Activated T-cell treated with anti-CD3 and anti-CD28 coated beads, Interleukin-2, amount 50 U/mL, for 24 hours (primary cell): ENCODE results near the gene C10orf90.

Experiments
- DNase-seq: peaks from one replicate; pipeline ENCODE4 v3.0.0-alpha.2; 2020
- H3K27ac Mint-ChIP-seq: 2 replicates; pipeline ENCODE4 v1.8.0; 2020; ENCODE audit warnings: mild to moderate bottlenecking, mixed read lengths
- H3K27me3 Mint-ChIP-seq: 2 replicates; pipeline ENCODE4 v1.8.0; 2020; ENCODE audit warnings: mixed read lengths
- H3K36me3 Mint-ChIP-seq: 2 replicates; pipeline ENCODE4 v1.8.0; 2020; ENCODE audit warnings: low read depth, mixed read lengths
- H3K4me1 Mint-ChIP-seq: 2 replicates; pipeline ENCODE4 v1.8.0; 2020; ENCODE audit warnings: low read depth, mixed read lengths
- H3K4me3 Mint-ChIP-seq: 2 replicates; pipeline ENCODE4 v1.8.0; 2020; ENCODE audit warnings: mild to moderate bottlenecking, moderate library complexity, mixed read lengths
- H3K9me3 Mint-ChIP-seq: 2 replicates; pipeline ENCODE4 v1.8.0; 2020; ENCODE audit warnings: mixed read lengths

Gene C10orf90, protein sequence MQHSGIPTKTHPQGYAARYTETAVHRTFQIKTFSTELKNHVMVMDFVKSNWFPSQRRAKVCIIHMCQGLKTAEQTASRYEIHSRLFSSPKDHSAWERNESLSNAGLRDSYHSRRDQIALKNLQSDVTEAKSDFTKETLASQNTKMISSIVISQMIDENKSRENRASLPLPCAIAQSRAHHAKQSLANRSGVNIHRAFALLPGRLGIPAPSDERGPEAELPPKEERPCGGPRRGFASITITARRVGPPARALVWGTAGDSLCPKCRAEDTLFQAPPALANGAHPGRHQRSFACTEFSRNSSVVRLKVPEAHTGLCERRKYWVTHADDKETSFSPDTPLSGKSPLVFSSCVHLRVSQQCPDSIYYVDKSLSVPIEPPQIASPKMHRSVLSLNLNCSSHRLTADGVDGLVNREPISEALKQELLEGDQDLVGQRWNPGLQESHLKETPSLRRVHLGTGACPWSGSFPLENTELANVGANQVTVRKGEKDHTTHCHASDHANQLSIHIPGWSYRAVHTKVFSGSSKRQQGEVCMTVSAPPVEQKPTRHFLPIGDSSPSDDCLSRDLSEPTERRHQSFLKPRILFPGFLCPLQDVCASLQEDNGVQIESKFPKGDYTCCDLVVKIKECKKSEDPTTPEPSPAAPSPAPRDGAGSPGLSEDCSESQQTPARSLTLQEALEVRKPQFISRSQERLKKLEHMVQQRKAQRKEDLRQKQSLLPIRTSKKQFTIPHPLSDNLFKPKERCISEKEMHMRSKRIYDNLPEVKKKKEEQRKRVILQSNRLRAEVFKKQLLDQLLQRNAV

DNA sequence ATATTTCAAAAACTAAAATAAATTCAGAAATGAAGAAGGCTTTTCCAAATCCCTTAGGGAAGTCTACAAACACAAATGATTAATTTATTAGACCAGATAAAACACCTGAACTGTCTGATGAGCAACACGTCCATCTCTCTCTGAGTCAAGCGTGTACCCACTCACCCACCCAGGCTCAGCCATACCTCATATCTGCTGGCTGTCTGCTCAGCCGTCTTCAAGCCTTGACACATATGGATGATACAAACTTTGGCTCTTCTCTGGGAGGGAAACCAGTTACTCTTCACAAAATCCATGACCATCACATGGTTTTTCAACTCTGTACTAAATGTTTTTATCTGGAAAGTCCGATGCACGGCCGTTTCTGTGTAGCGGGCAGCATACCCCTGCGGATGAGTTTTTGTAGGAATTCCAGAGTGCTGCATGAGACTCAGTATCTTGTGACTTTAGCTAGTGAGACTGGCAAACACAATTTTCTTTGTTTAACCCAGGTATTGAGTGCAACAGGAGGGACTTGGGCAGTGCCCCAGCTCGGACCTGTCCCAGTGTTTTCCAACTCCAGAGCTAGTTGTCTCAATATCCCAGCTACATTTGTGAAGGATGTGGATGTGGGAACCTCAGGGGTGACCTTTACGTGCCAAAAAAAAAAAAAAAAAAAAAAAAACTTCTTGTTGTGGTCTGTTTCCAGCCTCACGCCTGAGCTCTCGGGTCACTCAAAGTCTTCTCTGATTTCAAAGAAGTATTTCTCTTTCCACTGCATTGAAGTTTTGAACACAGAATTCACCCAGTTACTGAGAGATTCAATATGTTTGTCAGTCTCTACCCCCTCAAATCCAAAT is at the start of gene C10orf90:
TSS of gene C10orf90 (minus strand) at position 638 of the 839 bp plus-strand sequence. CDS start at position 425, 213 bp downstream.
- Mint-ChIP-seq H3K4me1 (no peaks in the 10 kb centered on the region), H3K36me3 (no peaks in the 10 kb centered on the region), H3K9me3 (no peaks in the 10 kb centered on the region), H3K4me3 (no peak within 1 kb of the TSS), H3K27me3 (no peaks in the 10 kb centered on the region), H3K27ac (no peak within 1 kb of the TSS)
- DNase-seq = no peak

DNA sequence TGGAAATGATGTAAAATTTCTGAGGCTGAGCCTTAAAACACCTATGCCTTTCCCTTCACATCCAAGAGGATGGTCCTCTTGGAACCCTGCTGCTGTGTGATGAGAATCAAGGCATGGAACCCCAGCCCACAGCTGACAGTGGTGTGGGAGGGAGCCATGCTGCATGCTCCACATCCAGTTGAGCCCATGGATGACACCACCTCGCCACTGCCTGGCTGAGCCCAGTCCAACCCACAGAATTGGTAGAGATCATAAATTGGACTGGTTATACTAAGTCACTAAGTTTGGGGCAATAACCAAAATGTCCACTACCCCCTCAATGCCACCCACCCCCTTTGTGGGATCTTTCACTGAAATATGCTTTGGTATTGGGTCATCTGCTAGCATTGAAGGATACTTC is 45.9 kb upstream of the C10orf90 start:
- Mint-ChIP-seq H3K27me3 (no peaks in the 10 kb centered on the region), H3K4me1 (no peaks in the 10 kb centered on the region), H3K27ac (no peak overlapping the region), H3K4me3 (no peak overlapping the region), H3K36me3 (no peaks in the 10 kb centered on the region), H3K9me3 (no peaks in the 10 kb centered on the region)
- no peak for DNase-seq

DNA sequence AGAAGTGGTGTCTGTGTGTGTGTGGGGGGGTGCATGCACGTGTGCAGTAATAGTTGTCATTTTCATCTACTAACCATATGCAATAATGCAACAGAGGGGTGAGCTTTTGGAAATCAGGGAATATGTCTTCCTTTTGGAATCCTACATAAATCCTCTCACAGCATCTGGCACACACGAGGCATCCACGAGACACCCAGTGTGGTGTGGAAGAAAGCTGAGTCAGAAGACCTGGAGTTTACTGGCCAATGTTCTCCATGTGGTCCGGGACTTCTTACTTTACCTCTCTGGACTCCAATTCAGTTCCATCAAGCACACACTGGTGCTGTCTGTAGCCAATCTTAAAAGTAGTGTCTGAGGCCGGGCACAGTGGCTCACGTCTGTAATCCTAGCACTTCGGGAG is 43.1 kb upstream of the C10orf90 start:
- DNase-seq = no peak

DNA sequence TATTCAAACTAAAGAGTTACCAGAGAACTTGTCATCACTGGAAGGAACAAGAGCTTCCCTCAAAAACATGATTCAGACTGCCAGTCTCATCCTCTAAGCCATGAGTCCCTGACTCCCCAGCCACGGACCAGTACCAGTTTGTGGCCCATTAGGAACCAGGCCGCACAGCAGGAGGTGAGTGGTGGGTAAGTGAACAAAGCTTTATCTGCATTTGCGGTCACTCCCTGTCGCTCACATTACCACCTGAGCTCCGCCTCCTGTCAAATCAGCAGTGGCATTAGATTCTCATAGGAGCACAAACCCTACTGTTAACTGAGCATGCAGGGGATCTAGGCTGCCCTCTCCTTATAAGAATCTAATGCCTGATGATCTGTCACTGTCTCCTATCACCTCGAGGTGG is 42.2 kb upstream of the C10orf90 start:
- no peaks in the 10 kb centered on the region for H3K4me1 Mint-ChIP-seq
- peaks cover 3% of the 10 kb centered on the region for H3K27me3 Mint-ChIP-seq
- H3K36me3 Mint-ChIP-seq = no peaks in the 10 kb centered on the region
- H3K4me3 Mint-ChIP-seq = no peak overlapping the region
- H3K27ac Mint-ChIP-seq = no peak overlapping the region
- no peaks in the 10 kb centered on the region for H3K9me3 Mint-ChIP-seq
- no peak for DNase-seq

More for the DNA sequence above, 43.1 kb upstream of the C10orf90 start:
- no peaks in the 10 kb centered on the region for H3K36me3 Mint-ChIP-seq
- H3K27me3 Mint-ChIP-seq = peaks cover 3% of the 10 kb centered on the region
- H3K27ac Mint-ChIP-seq = no peak overlapping the region
- no peaks in the 10 kb centered on the region for H3K4me1 Mint-ChIP-seq
- H3K4me3 Mint-ChIP-seq = no peak overlapping the region
- H3K9me3 Mint-ChIP-seq = no peaks in the 10 kb centered on the region

DNA sequence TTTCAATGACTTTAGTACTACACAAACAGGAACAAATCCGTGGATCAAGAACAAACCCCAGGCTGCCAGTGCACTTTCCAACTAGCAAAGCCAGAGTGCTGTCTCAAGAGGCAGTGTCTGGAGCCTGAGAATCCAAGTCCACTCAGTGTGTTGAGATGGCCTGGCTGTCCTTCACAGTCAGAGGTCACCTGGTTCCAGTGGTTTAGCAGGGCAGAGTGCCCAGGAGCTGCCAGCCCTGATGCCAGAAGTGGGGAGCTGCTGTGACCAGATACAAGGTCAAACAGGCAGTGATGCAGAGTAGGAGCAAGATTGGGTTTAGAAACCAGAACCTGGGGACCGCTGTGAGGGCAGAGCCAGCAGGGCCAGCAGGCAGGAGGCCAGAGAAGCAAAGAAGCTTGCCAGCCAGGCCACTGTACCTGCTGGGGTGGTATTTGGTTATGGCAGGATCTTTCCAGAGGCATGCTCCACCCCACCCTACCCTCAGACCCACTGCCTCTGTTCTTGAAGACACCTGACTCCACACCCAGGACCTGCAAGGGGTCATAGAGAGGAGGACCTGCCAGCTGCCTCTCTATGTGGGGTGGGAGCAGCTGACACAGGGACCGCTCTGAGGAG is 35.6 kb upstream of the C10orf90 start:
- Mint-ChIP-seq H3K27me3 (peaks cover 3% of the 10 kb centered on the region), H3K4me1 (no peaks in the 10 kb centered on the region), H3K9me3 (no peaks in the 10 kb centered on the region), H3K4me3 (no peak overlapping the region), H3K36me3 (no peaks in the 10 kb centered on the region), H3K27ac (no peak overlapping the region)
- no peak for DNase-seq

DNA sequence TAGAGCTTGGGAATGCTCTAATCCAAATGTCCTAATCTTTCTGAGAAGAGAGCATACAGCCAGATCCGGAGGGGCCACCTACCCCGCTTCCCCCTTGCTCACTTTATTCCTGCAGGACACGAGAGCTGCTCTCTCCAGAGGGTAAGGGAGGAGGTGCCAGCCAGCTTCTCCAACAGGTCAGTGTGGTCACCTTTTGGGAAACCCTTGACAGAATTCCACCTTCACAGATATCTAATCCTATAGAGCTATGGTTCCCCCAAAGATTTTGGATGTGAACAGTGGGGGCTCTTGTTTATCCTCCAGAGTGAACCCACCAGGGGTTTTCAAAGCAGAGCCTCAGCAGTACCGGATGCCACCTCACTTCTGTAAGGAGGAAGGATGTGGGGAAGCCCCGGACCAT is 34.6 kb upstream of the C10orf90 start:
- no peak for DNase-seq
- Mint-ChIP-seq H3K4me1 (no peaks in the 10 kb centered on the region), H3K9me3 (no peaks in the 10 kb centered on the region), H3K27ac (no peak overlapping the region), H3K36me3 (no peaks in the 10 kb centered on the region), H3K4me3 (no peak overlapping the region), H3K27me3 (peaks cover under 1% of the 10 kb centered on the region)

DNA sequence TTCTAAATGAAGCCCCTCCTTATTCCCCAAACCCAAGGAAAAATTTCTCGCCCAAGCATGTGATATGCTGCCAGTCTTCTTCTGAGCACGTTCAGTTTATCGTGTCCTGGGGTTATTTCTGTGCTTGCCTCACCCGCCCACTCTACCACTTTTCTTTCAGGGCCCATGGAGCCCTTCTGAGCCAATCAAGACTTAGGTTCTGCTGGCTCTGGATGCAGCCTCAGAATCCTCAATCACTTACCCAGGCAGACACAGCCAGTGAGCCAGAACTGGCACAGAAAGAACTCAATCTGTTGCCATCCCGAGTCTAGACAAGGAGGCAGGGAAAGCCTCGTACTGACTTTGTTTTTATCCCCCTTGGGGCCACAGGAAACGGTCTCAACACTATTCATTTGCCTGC is 34.2 kb upstream of the C10orf90 start:
- Mint-ChIP-seq H3K4me1 (no peaks in the 10 kb centered on the region), H3K27me3 (no peaks in the 10 kb centered on the region), H3K9me3 (no peaks in the 10 kb centered on the region), H3K36me3 (no peaks in the 10 kb centered on the region), H3K27ac (no peak overlapping the region), H3K4me3 (no peak overlapping the region)
- DNase-seq = no peak

DNA sequence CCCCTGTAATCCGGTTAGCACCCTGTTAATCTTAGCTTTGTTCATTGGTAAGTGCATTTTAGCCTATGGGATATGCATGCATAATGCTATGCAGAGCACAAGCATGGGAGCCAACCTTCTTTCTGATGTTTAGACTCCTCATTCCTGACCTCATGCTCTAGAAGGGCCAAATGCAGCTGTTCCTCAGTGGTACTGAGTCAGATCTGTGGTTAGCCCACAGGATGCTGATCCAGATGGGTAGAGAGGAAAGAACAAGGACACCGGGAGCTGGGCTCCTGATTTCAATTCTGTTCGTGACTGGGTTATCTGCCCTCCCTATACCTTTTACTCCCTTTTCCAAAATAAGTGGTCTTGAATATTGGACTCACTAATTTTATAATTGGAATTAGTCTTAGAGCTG is 31.7 kb upstream of the C10orf90 start:
- no peak overlapping the region for H3K4me3 Mint-ChIP-seq
- H3K27ac Mint-ChIP-seq = no peak overlapping the region
- H3K4me1 Mint-ChIP-seq = no peaks in the 10 kb centered on the region
- peaks cover 8% of the 10 kb centered on the region for H3K9me3 Mint-ChIP-seq
- no peak for DNase-seq
- peaks cover 2% of the 10 kb centered on the region for H3K27me3 Mint-ChIP-seq
- H3K36me3 Mint-ChIP-seq = no peaks in the 10 kb centered on the region

DNA sequence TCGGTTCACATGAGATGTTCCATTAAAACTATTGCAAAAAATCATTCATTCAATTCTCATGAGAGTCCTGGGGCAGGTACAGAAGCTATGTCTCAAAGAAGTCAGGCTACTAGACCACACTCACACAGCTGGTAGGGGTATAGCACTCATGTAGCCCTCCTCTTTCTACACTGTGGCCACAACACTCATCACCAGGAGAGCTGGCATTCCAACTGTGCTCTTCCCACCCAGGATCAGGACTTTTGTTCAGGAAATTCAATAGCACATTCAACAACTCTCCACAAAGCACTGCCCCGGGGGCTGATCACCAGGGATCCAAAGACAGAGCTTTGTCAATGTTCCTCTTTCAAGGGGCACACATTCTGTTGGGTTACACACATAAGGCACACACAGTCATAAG is 31.0 kb upstream of the C10orf90 start:
- H3K4me3 Mint-ChIP-seq = no peak overlapping the region
- H3K4me1 Mint-ChIP-seq = no peaks in the 10 kb centered on the region
- peaks cover 2% of the 10 kb centered on the region for H3K27me3 Mint-ChIP-seq
- DNase-seq = no peak
- no peaks in the 10 kb centered on the region for H3K36me3 Mint-ChIP-seq
- H3K27ac Mint-ChIP-seq = no peak overlapping the region
- H3K9me3 Mint-ChIP-seq = peaks cover 8% of the 10 kb centered on the region

DNA sequence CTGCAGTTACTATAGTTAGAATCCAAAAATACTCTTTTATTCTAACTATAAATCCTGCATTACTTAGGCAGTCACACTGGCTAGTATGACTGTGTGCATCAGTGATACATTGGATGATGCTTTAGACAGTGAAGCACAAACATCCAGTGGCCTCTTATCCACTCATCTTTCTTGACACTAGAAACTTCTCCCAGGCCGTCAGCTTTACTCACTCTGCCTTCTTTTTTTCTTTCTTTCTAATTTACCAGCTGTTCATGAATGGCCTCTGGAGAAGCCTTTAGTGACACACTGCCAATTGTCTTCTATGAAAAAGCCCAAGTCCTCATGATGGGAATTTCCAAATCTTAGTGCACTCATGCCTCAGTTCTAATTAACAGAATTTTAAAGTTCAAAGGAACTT is 26.2 kb upstream of the C10orf90 start:
- peaks cover 11% of the 10 kb centered on the region for H3K9me3 Mint-ChIP-seq
- no peaks in the 10 kb centered on the region for H3K36me3 Mint-ChIP-seq
- peaks cover 2% of the 10 kb centered on the region for H3K27me3 Mint-ChIP-seq
- H3K27ac Mint-ChIP-seq = no peak overlapping the region
- no peaks in the 10 kb centered on the region for H3K4me1 Mint-ChIP-seq
- no peak for DNase-seq
- no peak overlapping the region for H3K4me3 Mint-ChIP-seq

DNA sequence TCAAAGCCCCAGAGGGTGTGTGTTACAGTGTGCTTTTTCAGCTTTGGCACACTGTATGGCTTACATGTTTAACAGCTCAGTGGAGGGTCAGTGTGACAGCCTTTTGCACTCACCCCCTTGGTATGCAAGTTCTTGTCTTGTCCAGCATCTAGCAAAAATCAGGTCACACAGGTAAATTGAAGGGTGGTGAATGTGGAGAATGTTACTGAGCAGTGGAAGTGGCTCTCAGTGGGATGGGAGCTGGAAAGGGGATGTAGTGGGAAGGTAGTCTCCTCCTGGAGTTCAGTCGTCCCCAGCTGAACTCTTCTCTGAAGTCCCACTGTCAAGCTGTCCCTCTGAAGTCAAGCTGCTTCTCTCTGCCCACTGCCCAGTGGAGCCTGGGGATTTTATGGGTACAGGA is 21.0 kb upstream of the C10orf90 start:
- Mint-ChIP-seq H3K27ac (no peak overlapping the region), H3K4me1 (no peaks in the 10 kb centered on the region), H3K36me3 (no peaks in the 10 kb centered on the region), H3K9me3 (peaks cover 5% of the 10 kb centered on the region), H3K27me3 (no peaks in the 10 kb centered on the region), H3K4me3 (no peak overlapping the region)
- no peak for DNase-seq

DNA sequence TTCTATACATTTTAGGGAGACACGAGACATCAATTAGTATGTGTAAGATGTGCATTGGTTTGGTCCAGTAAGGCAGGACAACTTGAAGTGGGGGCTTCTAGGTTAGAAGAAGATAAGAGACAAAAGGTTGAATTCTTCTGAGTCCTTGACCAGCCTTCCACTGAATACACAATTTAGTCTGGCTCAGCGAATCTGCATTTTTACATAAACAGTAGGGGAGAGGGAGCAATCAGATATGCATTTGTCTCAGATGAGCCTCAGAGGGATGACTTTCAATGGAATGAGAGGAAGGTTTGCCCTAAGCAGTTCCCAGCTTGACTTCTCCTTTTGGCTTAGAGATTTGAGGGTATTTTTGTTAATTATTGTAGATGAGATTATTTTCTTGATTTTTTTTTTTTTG is 20.0 kb upstream of the C10orf90 start:
- no peaks in the 10 kb centered on the region for H3K36me3 Mint-ChIP-seq
- DNase-seq = no peak
- H3K27me3 Mint-ChIP-seq = no peaks in the 10 kb centered on the region
- no peaks in the 10 kb centered on the region for H3K4me1 Mint-ChIP-seq
- no peak overlapping the region for H3K4me3 Mint-ChIP-seq
- H3K27ac Mint-ChIP-seq = no peak overlapping the region
- H3K9me3 Mint-ChIP-seq = peaks cover 5% of the 10 kb centered on the region

DNA sequence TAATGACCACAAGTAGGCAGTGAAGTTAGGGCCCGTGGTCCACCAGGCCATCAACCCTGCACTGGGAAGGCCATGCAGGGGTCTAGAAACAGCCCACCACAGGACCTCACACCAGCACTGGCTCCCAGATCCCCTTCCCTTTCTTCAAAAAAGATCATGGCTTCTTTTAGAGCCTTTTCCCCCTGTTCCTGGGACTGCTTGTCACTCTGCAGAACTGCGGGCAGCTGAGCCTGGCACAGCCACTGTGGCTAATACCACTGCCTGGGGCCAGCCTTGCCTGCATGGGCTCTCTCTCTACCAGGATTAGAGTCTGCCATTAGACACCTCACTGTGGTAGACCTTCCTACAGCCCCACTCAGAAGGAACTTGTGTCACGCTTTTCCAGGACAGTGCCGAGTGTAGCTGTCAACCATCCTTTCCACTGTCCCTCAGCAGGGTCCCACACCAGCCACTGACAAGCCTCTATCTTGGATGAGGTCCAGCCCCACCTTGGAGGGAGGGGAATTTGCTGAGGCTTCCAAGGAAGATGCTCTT is 19.0 kb upstream of the C10orf90 start:
- Mint-ChIP-seq H3K4me3 (no peak overlapping the region), H3K27me3 (no peaks in the 10 kb centered on the region), H3K9me3 (peaks cover 2% of the 10 kb centered on the region)

DNA sequence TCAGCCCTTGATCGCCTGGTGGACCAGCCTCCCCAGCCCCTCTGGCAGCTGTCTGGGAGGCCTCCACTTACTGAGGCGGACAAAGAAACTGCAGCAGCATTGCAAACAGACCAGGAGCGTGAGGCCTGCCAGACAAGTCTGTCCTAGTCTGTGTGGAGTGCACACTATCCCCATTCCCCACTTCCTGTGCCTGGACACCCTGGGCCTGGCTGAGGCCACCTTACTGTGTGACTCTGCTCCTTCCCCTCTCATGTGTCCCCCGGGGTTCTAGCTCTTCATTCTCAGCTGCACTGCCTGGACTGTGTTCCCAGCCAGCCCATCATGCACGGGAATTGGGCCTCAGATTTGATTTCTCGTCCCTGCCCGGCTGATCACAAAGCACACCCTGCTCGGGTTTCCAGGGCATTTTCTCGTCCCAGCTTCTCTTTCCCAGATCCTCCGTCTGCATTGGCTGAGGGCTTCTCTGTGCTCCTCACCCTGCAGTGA is 16.7 kb upstream of the C10orf90 start:
- no peak for DNase-seq
- no peaks in the 10 kb centered on the region for H3K27me3 Mint-ChIP-seq
- H3K27ac Mint-ChIP-seq = no peak overlapping the region
- no peaks in the 10 kb centered on the region for H3K36me3 Mint-ChIP-seq
- no peak overlapping the region for H3K4me3 Mint-ChIP-seq
- H3K9me3 Mint-ChIP-seq = peaks cover 4% of the 10 kb centered on the region
- H3K4me1 Mint-ChIP-seq = no peaks in the 10 kb centered on the region

More for the DNA sequence above, 19.0 kb upstream of the C10orf90 start:
- Mint-ChIP-seq H3K4me1 (no peaks in the 10 kb centered on the region), H3K36me3 (no peaks in the 10 kb centered on the region), H3K27ac (no peak overlapping the region)
- DNase-seq = no peak
